K562 (cell line): Measurements from ENCODE around the gene TMEM14C. TPM values are rescaled to one million over a fixed set of nuclear protein-coding genes. Genes with fewer than 3 reads are reported as not detected.
A peak's percentile ranks its signal among the peaks of the same experiment; 100 is the strongest.

ENCODE experiments used
- CBX5 ChIP-seq: IDR thresholded peaks from 2 replicates; pipeline ENCODE4 v1.6.1; 2014; ENCODE audit warnings: low read depth, borderline replicate concordance
- GATAD2A ChIP-seq: fragments of 450-650 bp; IDR thresholded peaks from 2 replicates; pipeline ENCODE4 v1.6.1; 2017
- HMG20A ChIP-seq: fragments of 450-650 bp; formaldehyde crosslinking; conservative IDR thresholded peaks from 2 replicates; pipeline ENCODE4 v1.4.0; 2020; ENCODE audit warnings: mild to moderate bottlenecking, mixed read lengths
- L3MBTL2 ChIP-seq: fragments of 450-650 bp; IDR thresholded peaks from 2 replicates; pipeline ENCODE4 v1.6.1; 2016; ENCODE audit warnings: mild to moderate bottlenecking, moderate library complexity
- MAX ChIP-seq: sonication (generic); formaldehyde crosslinking; IDR thresholded peaks from 2 replicates; pipeline ENCODE4 v1.9.0; 2022; ENCODE audit warnings: mild to moderate bottlenecking, missing genetic modification reagents
- NCOR1 ChIP-seq: fragments of 450-650 bp; IDR thresholded peaks from 2 replicates; pipeline ENCODE4 v1.6.1; 2016; ENCODE audit warnings: mild to moderate bottlenecking, moderate library complexity
- PHF21A ChIP-seq: fragments of 450-650 bp; IDR thresholded peaks from 2 replicates; pipeline ENCODE4 v1.6.1; 2017; ENCODE audit warnings: low read depth, borderline replicate concordance
- POLR2H ChIP-seq: IDR thresholded peaks from 2 replicates; pipeline ENCODE4 v1.6.1; 2016; ENCODE audit warnings: missing genetic modification characterization, low read depth, mild to moderate bottlenecking, control low read depth, missing compliant biosample characterization, moderate library complexity
- RBM15 ChIP-seq: fragments of 200-400 bp; formaldehyde crosslinking; IDR thresholded peaks from 2 replicates; pipeline ENCODE4 v1.6.1; 2018; ENCODE audit warnings: mild to moderate bottlenecking, low read length, moderate library complexity; ENCODE audit not compliant: insufficient read depth
- SMAD1 ChIP-seq: fragments of 150-350 bp; IDR thresholded peaks from 2 replicates; pipeline ENCODE4 v1.6.1; 2014; ENCODE audit warnings: low read length, low read depth; ENCODE audit not compliant: partially characterized antibody
- SMAD2 ChIP-seq: fragments of 150-350 bp; IDR thresholded peaks from 2 replicates; pipeline ENCODE4 v1.6.1; 2014; ENCODE audit warnings: low read depth, mild to moderate bottlenecking, low read length
- SMARCC2 ChIP-seq: fragments of 450-650 bp; IDR thresholded peaks from 2 replicates; pipeline ENCODE4 v1.6.1; 2017; ENCODE audit warnings: antibody characterized with exemption, moderate library complexity, mild to moderate bottlenecking, low read depth
- THRAP3 ChIP-seq: fragments of 450-650 bp; IDR thresholded peaks from 2 replicates; pipeline ENCODE4 v1.6.1; 2016; ENCODE audit warnings: mild to moderate bottlenecking, inconsistent platforms, borderline replicate concordance
- ZNF121 ChIP-seq: sonication (generic); formaldehyde crosslinking; conservative IDR thresholded peaks from 2 replicates; pipeline ENCODE4 v1.8.0; 2022; ENCODE audit warnings: missing genetic modification reagents
- ZNF140 ChIP-seq: fragments of 250-450 bp; sonication (Bioruptor Pico); IDR thresholded peaks from 2 replicates; pipeline ENCODE4 v1.8.0; 2021; ENCODE audit warnings: moderate library complexity, mild to moderate bottlenecking, inconsistent platforms
- ZNF316 ChIP-seq: fragments of 450-650 bp; IDR thresholded peaks from 2 replicates; pipeline ENCODE4 v1.6.1; 2016
- ZNF707 ChIP-seq: fragments of 250-450 bp; sonication (Bioruptor Pico); conservative IDR thresholded peaks from 2 replicates; pipeline ENCODE4 v1.8.0; 2022; ENCODE audit warnings: inconsistent platforms, mild to moderate bottlenecking, moderate library complexity
- ZNF717 ChIP-seq: fragments of 250-450 bp; sonication (Bioruptor Pico); IDR thresholded peaks from 2 replicates; pipeline ENCODE4 v1.5.0; 2021
- ZNF764 ChIP-seq: fragments of 250-450 bp; sonication (Bioruptor Pico); IDR thresholded peaks from 2 replicates; pipeline ENCODE4 v1.4.0; 2020; ENCODE audit warnings: low read depth, mild to moderate bottlenecking, moderate library complexity
- polyA plus RNA-seq, 8 experiments: library from polyadenylated mRNA; depleted of rRNA in 4 of 8; stranded (reverse) in 5 of 8; unstranded in 3 of 8; fragments of >200 nt; fragmentation: Nextera tagmentation in 2 of 8; fragmentation: Illumina TruSeq in 1 of 8; extraction: Ambion mirVana in 2 of 8; extraction: Trizol in 1 of 8; gene quantifications; 2 replicates each; pipeline versions ENCODE4 v1.2.1 to v1.2.3, GENCODE V29; 2011 to 2014; ENCODE audit warnings: inconsistent platforms in 1 of 8, missing spikeins in 1 of 8
- total RNA-seq, 7 experiments: library from RNA; depleted of rRNA in 6 of 7; stranded (reverse); fragments of >200 nt in 6 of 7; fragmentation: Illumina TruSeq in 2 of 7; extraction: Trizol in 2 of 7; gene quantifications; 2 replicates each; pipeline versions ENCODE4 v1.2.1 to v1.2.3, GENCODE V29; 2011 to 2021; ENCODE audit warnings: low replicate concordance in 1 of 7
- TF ChIP-seq, protein P1 (sequence below): fragments of 450-650 bp; IDR thresholded peaks from 2 replicates; pipeline ENCODE4 v1.6.1; 2016; ENCODE audit warnings: antibody characterized with exemption
- TF ChIP-seq, protein P2 (sequence below): fragments of 250-450 bp; sonication (Bioruptor Pico); IDR thresholded peaks from 2 replicates; pipeline ENCODE4 v1.4.0; 2020

TMEM14C gene
- total and polyA plus RNA-seq, 9 of the 15 experiments (the other 6 are each of a cell fraction or from before 2014, with no cell fraction given), result 151 to 496 (median 263) TPM

GRCh38 chr6:10722820-10723566 is at the start of gene TMEM14C (continued):
- no peak for TF ChIP-seq SMARCC2
- TF ChIP-seq NCOR1, result peak; percentile 47; the same call in 1 of the 2 replicates
- TF ChIP-seq ZNF717 (CRISPR knock-in tag), result no peak
- no peak for TF ChIP-seq GATAD2A
- no peak; the same call in 1 of the 2 replicates for TF ChIP-seq THRAP3
- no peak for TF ChIP-seq ZNF764 (CRISPR knock-in tag)
- no peak for TF ChIP-seq ZNF707 (CRISPR knock-in tag)
- TF ChIP-seq RBM15, result no peak
- no peak for TF ChIP-seq PHF21A
- TF ChIP-seq, protein P1, sequence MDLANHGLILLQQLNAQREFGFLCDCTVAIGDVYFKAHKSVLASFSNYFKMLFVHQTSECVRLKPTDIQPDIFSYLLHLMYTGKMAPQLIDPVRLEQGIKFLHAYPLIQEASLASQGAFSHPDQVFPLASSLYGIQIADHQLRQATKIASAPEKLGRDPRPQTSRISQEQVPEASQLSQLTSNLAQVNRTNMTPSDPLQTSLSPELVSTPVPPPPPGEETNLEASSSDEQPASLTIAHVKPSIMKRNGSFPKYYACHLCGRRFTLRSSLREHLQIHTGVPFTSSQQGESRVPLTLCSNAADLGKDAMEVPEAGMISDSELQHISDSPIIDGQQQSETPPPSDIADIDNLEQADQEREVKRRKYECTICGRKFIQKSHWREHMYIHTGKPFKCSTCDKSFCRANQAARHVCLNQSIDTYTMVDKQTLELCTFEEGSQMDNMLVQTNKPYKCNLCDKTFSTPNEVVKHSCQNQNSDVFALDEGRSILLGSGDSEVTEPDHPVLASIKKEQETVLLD, result peak; percentile 93
- no peak for TF ChIP-seq HMG20A
- peak; percentile 86 for TF ChIP-seq L3MBTL2
- TF ChIP-seq MAX (CRISPR knock-in tag), result peak; percentile 97
- TF ChIP-seq, protein P2, sequence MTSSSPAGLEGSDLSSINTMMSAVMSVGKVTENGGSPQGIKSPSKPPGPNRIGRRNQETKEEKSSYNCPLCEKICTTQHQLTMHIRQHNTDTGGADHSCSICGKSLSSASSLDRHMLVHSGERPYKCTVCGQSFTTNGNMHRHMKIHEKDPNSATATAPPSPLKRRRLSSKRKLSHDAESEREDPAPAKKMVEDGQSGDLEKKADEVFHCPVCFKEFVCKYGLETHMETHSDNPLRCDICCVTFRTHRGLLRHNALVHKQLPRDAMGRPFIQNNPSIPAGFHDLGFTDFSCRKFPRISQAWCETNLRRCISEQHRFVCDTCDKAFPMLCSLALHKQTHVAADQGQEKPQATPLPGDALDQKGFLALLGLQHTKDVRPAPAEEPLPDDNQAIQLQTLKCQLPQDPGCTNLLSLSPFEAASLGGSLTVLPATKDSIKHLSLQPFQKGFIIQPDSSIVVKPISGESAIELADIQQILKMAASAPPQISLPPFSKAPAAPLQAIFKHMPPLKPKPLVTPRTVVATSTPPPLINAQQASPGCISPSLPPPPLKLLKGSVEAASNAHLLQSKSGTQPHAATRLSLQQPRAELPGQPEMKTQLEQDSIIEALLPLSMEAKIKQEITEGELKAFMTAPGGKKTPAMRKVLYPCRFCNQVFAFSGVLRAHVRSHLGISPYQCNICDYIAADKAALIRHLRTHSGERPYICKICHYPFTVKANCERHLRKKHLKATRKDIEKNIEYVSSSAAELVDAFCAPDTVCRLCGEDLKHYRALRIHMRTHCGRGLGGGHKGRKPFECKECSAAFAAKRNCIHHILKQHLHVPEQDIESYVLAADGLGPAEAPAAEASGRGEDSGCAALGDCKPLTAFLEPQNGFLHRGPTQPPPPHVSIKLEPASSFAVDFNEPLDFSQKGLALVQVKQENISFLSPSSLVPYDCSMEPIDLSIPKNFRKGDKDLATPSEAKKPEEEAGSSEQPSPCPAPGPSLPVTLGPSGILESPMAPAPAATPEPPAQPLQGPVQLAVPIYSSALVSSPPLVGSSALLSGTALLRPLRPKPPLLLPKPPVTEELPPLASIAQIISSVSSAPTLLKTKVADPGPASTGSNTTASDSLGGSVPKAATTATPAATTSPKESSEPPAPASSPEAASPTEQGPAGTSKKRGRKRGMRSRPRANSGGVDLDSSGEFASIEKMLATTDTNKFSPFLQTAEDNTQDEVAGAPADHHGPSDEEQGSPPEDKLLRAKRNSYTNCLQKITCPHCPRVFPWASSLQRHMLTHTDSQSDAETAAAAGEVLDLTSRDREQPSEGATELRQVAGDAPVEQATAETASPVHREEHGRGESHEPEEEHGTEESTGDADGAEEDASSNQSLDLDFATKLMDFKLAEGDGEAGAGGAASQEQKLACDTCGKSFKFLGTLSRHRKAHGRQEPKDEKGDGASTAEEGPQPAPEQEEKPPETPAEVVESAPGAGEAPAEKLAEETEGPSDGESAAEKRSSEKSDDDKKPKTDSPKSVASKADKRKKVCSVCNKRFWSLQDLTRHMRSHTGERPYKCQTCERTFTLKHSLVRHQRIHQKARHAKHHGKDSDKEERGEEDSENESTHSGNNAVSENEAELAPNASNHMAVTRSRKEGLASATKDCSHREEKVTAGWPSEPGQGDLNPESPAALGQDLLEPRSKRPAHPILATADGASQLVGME (CRISPR knock-in tag), result no peak
- no peak for TF ChIP-seq CBX5
- TF ChIP-seq SMAD1, result peak; percentile 21
- no peak for TF ChIP-seq ZNF121
- TF ChIP-seq SMAD2, result no peak
- no peak for TF ChIP-seq ZNF140 (CRISPR knock-in tag)
- TF ChIP-seq ZNF316, result no peak
- TF ChIP-seq POLR2H, result peak; percentile 90
